Hepatocyte (in vitro differentiated cells): ENCODE results near the gene OOSP2. TPM values are rescaled to one million over a fixed set of nuclear protein-coding genes. Genes with fewer than 3 reads are reported as not detected.

Source experiments
- DNase-seq: peaks from one replicate; pipeline ENCODE4 v3.0.0-alpha.2; 2016; ENCODE audit warnings: low spot score
- H2AFZ ChIP-seq: fragments of 200-600 bp; sonication (generic); 2 replicates; pipeline ENCODE4 v1.6.0; 2016; ENCODE audit warnings: antibody characterized with exemption, mild to moderate bottlenecking
- H3K27ac ChIP-seq: fragments of 200-600 bp; sonication (generic); 2 replicates; pipeline ENCODE4 v1.5.1; 2016; ENCODE audit warnings: mild to moderate bottlenecking
- H3K27me3 ChIP-seq: fragments of 200-600 bp; sonication (generic); 2 replicates; pipeline ENCODE4 v1.6.1; 2016
- H3K36me3 ChIP-seq: fragments of 200-600 bp; sonication (generic); replicated peaks from 2 replicates; pipeline ENCODE4 v1.5.1; 2016; ENCODE audit warnings: low read depth; ENCODE audit not compliant: insufficient read depth
- H3K4me1 ChIP-seq: fragments of 200-600 bp; sonication (generic); 2 replicates; pipeline ENCODE4 v1.5.1; 2016; ENCODE audit warnings: mild to moderate bottlenecking, moderate library complexity; ENCODE audit not compliant: insufficient read depth
- H3K4me2 ChIP-seq: fragments of 200-600 bp; sonication (generic); 2 replicates; pipeline ENCODE4 v1.6.0; 2016
- H3K4me3 ChIP-seq: fragments of 200-600 bp; sonication (generic); 2 replicates; pipeline ENCODE4 v1.5.1; 2016; ENCODE audit warnings: mild to moderate bottlenecking
- H3K79me2 ChIP-seq: fragments of 200-600 bp; sonication (generic); 2 replicates; pipeline ENCODE4 v1.6.0; 2017; ENCODE audit warnings: mild to moderate bottlenecking
- H3K9me2 ChIP-seq: fragments of 200-600 bp; sonication (generic); replicated peaks from 2 replicates; pipeline ENCODE4 v1.6.0; 2017; ENCODE audit warnings: mild to moderate bottlenecking; ENCODE audit not compliant: insufficient read depth
- H3K9me3 ChIP-seq: fragments of 200-600 bp; sonication (generic); 2 replicates; pipeline ENCODE4 v1.5.1; 2016; ENCODE audit warnings: low read depth, mild to moderate bottlenecking
- H4K20me1 ChIP-seq: fragments of 200-600 bp; sonication (generic); 2 replicates; pipeline ENCODE4 v1.6.0; 2016; ENCODE audit warnings: mild to moderate bottlenecking; ENCODE audit not compliant: insufficient read depth, poor library complexity, severe bottlenecking
- CTCF ChIP-seq: fragments of 200-600 bp; sonication (generic); IDR thresholded peaks from 2 replicates; pipeline ENCODE4 v1.5.1; 2016; ENCODE audit warnings: antibody characterized with exemption, mild to moderate bottlenecking; ENCODE audit not compliant: poor library complexity
- EZH2 ChIP-seq: fragments of 200-600 bp; sonication (generic); IDR thresholded peaks from 2 replicates; pipeline ENCODE4 v1.6.1; 2016; ENCODE audit warnings: antibody characterized with exemption, mild to moderate bottlenecking, borderline replicate concordance
- EZH2phosphoT487 ChIP-seq: fragments of 200-600 bp; sonication (generic); IDR thresholded peaks from one replicate; pipeline ENCODE4 v1.6.1; 2018; ENCODE audit warnings: antibody characterized with exemption, mild to moderate bottlenecking, low read depth, moderate library complexity; ENCODE audit not compliant: unreplicated experiment, severe bottlenecking
- WGBS: methylation state at CpG from one replicate; pipeline ENCODE4 v1.1.6; 2016; ENCODE audit warnings: low lambda C conversion rate; ENCODE audit errors: missing lambda C conversion rate; 5-methylcytosine and 5-hydroxymethylcytosine counted together
- polyA plus RNA-seq: library from polyadenylated mRNA; unstranded; fragments of >200 nt; fragmentation: Nextera tagmentation; extraction: Ambion mirVana; gene quantifications from 2 replicates; pipeline ENCODE4 v1.2.1, GENCODE V29; 2016
- total RNA-seq: library from RNA; depleted of rRNA; stranded (reverse); fragments of >200 nt; gene quantifications from 2 replicates; pipeline ENCODE4 v1.2.3, GENCODE V29; 2014

Gene OOSP2
- total and polyA plus RNA-seq, 2 experiments from 2014 or later = not detected

DNA sequence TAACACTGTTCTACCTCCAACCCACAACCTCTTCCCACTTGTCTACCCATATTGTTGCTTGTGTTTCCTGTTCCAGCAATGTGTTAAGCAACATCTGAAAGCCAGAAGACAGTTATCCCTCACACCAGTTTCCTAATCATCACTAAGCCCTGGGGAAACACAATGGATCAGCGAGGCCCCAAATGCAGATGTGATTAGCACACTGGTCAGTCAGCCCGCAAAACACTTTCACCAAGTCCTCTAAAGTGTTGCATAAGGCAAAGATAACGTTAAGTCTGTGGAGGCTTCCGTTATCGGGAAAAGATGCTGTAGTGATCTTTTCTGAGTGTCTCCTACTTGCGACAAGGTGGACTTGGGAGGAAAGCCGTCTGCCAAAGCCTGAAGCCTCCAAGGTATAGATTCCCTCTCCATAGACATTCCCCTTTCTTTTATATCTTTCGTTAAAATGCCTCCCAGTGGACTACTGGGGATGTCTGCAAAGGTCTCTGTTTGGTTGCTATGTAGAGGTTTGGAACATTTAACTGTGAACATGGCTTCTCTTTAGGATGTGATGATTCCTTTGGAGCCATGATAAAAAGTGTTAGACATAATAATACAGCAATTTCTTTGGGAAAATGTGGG, 16.2 kb downstream of the OOSP2 start, which contains the start of gene MS4A3:
Gene MS4A3, plus strand, starts transcription at position 317 of the 621 bp plus-strand sequence. CDS start 4,496 bp downstream, outside the sequence.
- Histone ChIP-seq H3K9me3 (no peaks in the 10 kb centered on the region), H3K4me1 (no peaks in the 10 kb centered on the region)
- no peak for TF ChIP-seq CTCF
- no peak for TF ChIP-seq EZH2phosphoT487
- no peak for TF ChIP-seq EZH2

DNA sequence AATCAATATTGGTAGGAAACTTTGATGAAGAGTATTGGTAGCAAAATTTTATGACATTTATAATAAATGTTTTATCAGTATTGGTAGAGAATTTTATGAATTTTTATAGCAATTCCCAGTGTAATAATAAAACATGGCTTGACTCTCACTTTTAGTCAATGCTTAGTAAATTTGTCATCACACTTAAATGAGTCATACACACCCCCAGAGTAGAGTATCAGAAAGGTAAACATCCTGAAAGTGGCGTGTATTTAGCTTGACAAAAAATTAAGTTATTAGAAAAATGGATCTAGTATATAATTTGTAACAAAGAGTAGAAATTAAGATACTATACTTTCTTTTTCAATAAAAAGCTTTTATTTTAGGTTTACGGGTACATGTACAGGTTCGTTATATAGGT, 18.8 kb downstream of the OOSP2 start:
- Histone ChIP-seq H3K4me2 (no peak overlapping the region), H4K20me1 (no peaks in the 10 kb centered on the region), H3K9me2 (no peaks in the 10 kb centered on the region), H3K27me3 (no peaks in the 10 kb centered on the region), H3K4me1 (no peaks in the 10 kb centered on the region), H3K36me3 (no peaks in the 10 kb centered on the region), H3K9me3 (no peaks in the 10 kb centered on the region), H2AFZ (no peak overlapping the region), H3K79me2 (no peaks in the 10 kb centered on the region), H3K27ac (no peak overlapping the region), H3K4me3 (no peak overlapping the region)
- 78% methylated on average over 3 of the region's 3 CpGs for WGBS
- no peak for TF ChIP-seq CTCF
- TF ChIP-seq EZH2 = no peak
- no peak for TF ChIP-seq EZH2phosphoT487
- no peak for DNase-seq

More for the DNA sequence above, 16.2 kb downstream of the OOSP2 start, which contains the start of gene MS4A3:
- no peak for DNase-seq
- Histone ChIP-seq H3K27me3 (no peaks in the 10 kb centered on the region), H2AFZ (no peak within 1 kb of the TSS), H3K4me3 (no peak within 1 kb of the TSS), H3K79me2 (no peaks in the 10 kb centered on the region), H3K9me2 (no peaks in the 10 kb centered on the region), H3K36me3 (no peaks in the 10 kb centered on the region), H3K4me2 (no peak within 1 kb of the TSS), H3K27ac (no peak within 1 kb of the TSS), H4K20me1 (no peaks in the 10 kb centered on the region)
- 51% methylated on average over 8 of the region's 8 CpGs for WGBS

GRCh38 chr11:60059521-60060240, 19.5 kb downstream of the OOSP2 start:
- H3K9me3 ChIP-seq = no peaks in the 10 kb centered on the region
- H3K4me3 ChIP-seq = no peak overlapping the region
- no peaks in the 10 kb centered on the region for H3K79me2 ChIP-seq
- H3K4me1 ChIP-seq = no peaks in the 10 kb centered on the region
- H4K20me1 ChIP-seq = no peaks in the 10 kb centered on the region
- H3K27me3 ChIP-seq = no peaks in the 10 kb centered on the region
- no peak overlapping the region for H3K4me2 ChIP-seq
- DNase-seq = no peak
- no peak for TF ChIP-seq EZH2
- no peak for TF ChIP-seq EZH2phosphoT487
- TF ChIP-seq CTCF = no peak
- H3K36me3 ChIP-seq = no peaks in the 10 kb centered on the region
- WGBS = 87% methylated on average over 4 of the region's 4 CpGs
- no peak overlapping the region for H2AFZ ChIP-seq
- H3K27ac ChIP-seq = no peak overlapping the region
- no peaks in the 10 kb centered on the region for H3K9me2 ChIP-seq
